GM12878 (cell line): ENCODE measurements around the gene VIPR2. TPM values are rescaled to one million over a fixed set of nuclear protein-coding genes. Genes with fewer than 3 reads are reported as not detected.

Source experiments
- ATAC-seq: fragments of 200-7000 bp; cut with Tn5 transposase; 3 replicates; pipeline ENCODE4 v1.9.1; 2020; ENCODE audit warnings: mild to moderate bottlenecking, moderate library complexity
- BruUV-seq: library from RNA; stranded (reverse); fragments of 400-500 nt; replicated peaks from 2 replicates; lab custom pipeline; 2021; lab: Mats Ljungman, UMichigan
- CTCF ChIA-PET: fragments of 300-600 bp; sonication (Branson Sonifier 250); formaldehyde crosslinking; extraction: SDS; loops from one replicate; lab custom pipeline; 2021; ENCODE audit warnings: inconsistent platforms; lab: Yijun Ruan, JAX
- POLR2A ChIA-PET: fragments of 350-600 bp; formaldehyde crosslinking; extraction: SDS; loops from one replicate; lab custom pipeline; 2021; ENCODE audit warnings: inconsistent platforms; lab: Charles Lee
- RAD21 ChIA-PET: fragments of 300-600 bp; sonication (Branson Sonifier 250); formaldehyde crosslinking; loops from one replicate; lab custom pipeline; 2023; ENCODE audit warnings: antibody characterized with exemption; ENCODE audit not compliant: unreplicated experiment; lab: Charles Lee
- SMC1A ChIA-PET: fragments of 300-600 bp; sonication (Branson Sonifier 250); formaldehyde crosslinking; loops from one replicate; lab custom pipeline; 2023; ENCODE audit not compliant: unreplicated experiment, uncharacterized antibody; lab: Charles Lee
- DNase-seq: peaks from one replicate; pipeline ENCODE4 v3.0.0-alpha.2; 2011; ENCODE audit warnings: low read depth, low spot score
- FAIRE-seq: peaks from 3 replicates; lab custom pipeline; 2011; peaks lifted over from hg19 to GRCh38; lab: Jason Lieb, UNC
- H2AFZ ChIP-seq: 2 replicates; pipeline ENCODE4 v1.6.0; 2011; ENCODE audit warnings: low read depth, low read length, control low read depth; ENCODE audit not compliant: control insufficient read depth
- H3K27ac ChIP-seq: 2 replicates; pipeline ENCODE4 v1.5.1; 2011; ENCODE audit warnings: control low read depth; ENCODE audit not compliant: control insufficient read depth, insufficient read depth
- H3K27me3 ChIP-seq, 2 experiments: replicated peaks in 1 of 2; 2 replicates each; pipeline versions ENCODE4 v1.6.0 to v1.6.1; 2011; ENCODE audit warnings: low read length in 1 of 2; ENCODE audit not compliant: control insufficient read depth in 2 of 2, insufficient read depth in 2 of 2
- H3K36me3 ChIP-seq, 2 experiments: 2 replicates each; pipeline ENCODE4 v1.5.1; 2011; ENCODE audit warnings: low read length in 1 of 2; ENCODE audit not compliant: control insufficient read depth in 2 of 2, insufficient read depth in 2 of 2
- H3K4me1 ChIP-seq: 2 replicates; pipeline ENCODE4 v1.6.1; 2011; ENCODE audit warnings: mild to moderate bottlenecking, low read length, moderate library complexity, mixed read lengths; ENCODE audit not compliant: control insufficient read depth, insufficient read depth
- H3K4me2 ChIP-seq: 2 replicates; pipeline ENCODE4 v1.6.0; 2011; ENCODE audit warnings: control low read depth; ENCODE audit not compliant: control insufficient read depth, insufficient read depth
- H3K4me3 ChIP-seq: fragments of 200-600 bp; sonication (generic); 2 replicates; pipeline ENCODE4 v1.5.1; 2016
- H3K79me2 ChIP-seq: 2 replicates; pipeline ENCODE4 v1.6.0; 2011; ENCODE audit warnings: low read length; ENCODE audit not compliant: control insufficient read depth, insufficient read depth
- H3K9ac ChIP-seq: 2 replicates; pipeline ENCODE4 v1.8.0; 2011; ENCODE audit warnings: low read length, control low read depth, mixed read lengths; ENCODE audit not compliant: control insufficient read depth, insufficient read depth
- H3K9me3 ChIP-seq: replicated peaks from 3 replicates; pipeline ENCODE4 v1.5.1; 2011; ENCODE audit warnings: mild to moderate bottlenecking, low read length; ENCODE audit not compliant: control insufficient read depth, insufficient read depth
- H4K20me1 ChIP-seq: 2 replicates; pipeline ENCODE4 v1.6.0; 2011; ENCODE audit not compliant: control insufficient read depth, insufficient read depth
- BACH1 ChIP-seq: fragments of 450-650 bp; IDR thresholded peaks from 2 replicates; pipeline ENCODE4 v1.6.1; 2017; ENCODE audit warnings: mild to moderate bottlenecking, borderline replicate concordance
- BHLHE40 ChIP-seq, 2 experiments: fragments of 450-650 bp in 1 of 2; IDR thresholded peaks; 2 replicates each; pipeline ENCODE4 v1.6.1; 2011 to 2017; ENCODE audit warnings: low read depth in 2 of 2, borderline replicate concordance in 1 of 2, improper control_type of control experiment in 1 of 2, low read length in 1 of 2, mild to moderate bottlenecking in 1 of 2
- CBFB ChIP-seq: IDR thresholded peaks from 2 replicates; pipeline ENCODE4 v1.6.1; 2016; ENCODE audit warnings: antibody characterized with exemption, low read depth
- EP300 ChIP-seq, 2 experiments: fragments of 150-350 bp in 1 of 2; IDR thresholded peaks; 2 replicates each; pipeline ENCODE4 v1.6.1; 2011 to 2012; ENCODE audit warnings: low read depth in 2 of 2, low read length in 2 of 2, borderline replicate concordance in 1 of 2, improper control_type of control experiment in 1 of 2, inconsistent platforms in 1 of 2; ENCODE audit not compliant: control insufficient read depth in 1 of 2
- HDAC6 ChIP-seq: fragments of 200-600 bp; sonication (generic); IDR thresholded peaks from one replicate; pipeline ENCODE4 v1.8.0; 2017; ENCODE audit warnings: antibody characterized with exemption; ENCODE audit not compliant: unreplicated experiment
- IRF5 ChIP-seq: fragments of 450-650 bp; IDR thresholded peaks from 2 replicates; pipeline ENCODE4 v1.6.1; 2017; ENCODE audit warnings: borderline replicate concordance
- MAX ChIP-seq: IDR thresholded peaks from 2 replicates; pipeline ENCODE4 v1.6.1; 2012; ENCODE audit warnings: low read depth, low read length, improper control_type of control experiment
- MYB ChIP-seq: fragments of 150-350 bp; IDR thresholded peaks from 2 replicates; pipeline ENCODE4 v1.6.1; 2014; ENCODE audit warnings: mild to moderate bottlenecking, low read depth, low read length, borderline replicate concordance
- NR2C2 ChIP-seq: IDR thresholded peaks from 2 replicates; pipeline ENCODE4 v1.6.1; 2011; ENCODE audit warnings: borderline replicate concordance, low read depth; ENCODE audit not compliant: control insufficient read depth, insufficient read length
- POU2F2 ChIP-seq: IDR thresholded peaks from 3 replicates; pipeline ENCODE4 v1.6.1; 2011; ENCODE audit warnings: low read depth, mild to moderate bottlenecking, low read length, borderline replicate concordance
- SIN3A ChIP-seq: IDR thresholded peaks from 2 replicates; pipeline ENCODE4 v1.6.1; 2012; ENCODE audit warnings: low read depth, low read length, improper control_type of control experiment
- TCF12 ChIP-seq: IDR thresholded peaks from 2 replicates; pipeline ENCODE4 v1.6.1; 2011; ENCODE audit warnings: low read depth, mild to moderate bottlenecking, low read length
- TCF3 ChIP-seq: IDR thresholded peaks from 2 replicates; pipeline ENCODE4 v1.6.1; 2012; ENCODE audit warnings: low read depth, mild to moderate bottlenecking, low read length, borderline replicate concordance; ENCODE audit not compliant: insufficient read depth
- WRNIP1 ChIP-seq: IDR thresholded peaks from 2 replicates; pipeline ENCODE4 v1.6.1; 2011; ENCODE audit warnings: low read depth, low read length, improper control_type of control experiment, borderline replicate concordance
- ZNF384 ChIP-seq: IDR thresholded peaks from 2 replicates; pipeline ENCODE4 v1.6.1; 2012; ENCODE audit warnings: low read depth, mild to moderate bottlenecking, low read length, improper control_type of control experiment, borderline replicate concordance
- WGBS: methylation state at CpG from one replicate; pipeline ENCODE4 v1.1.6; 2016; ENCODE audit warnings: low lambda C conversion rate; ENCODE audit not compliant: insufficient replicate concordance, insufficient coverage; ENCODE audit errors: missing lambda C conversion rate; 5-methylcytosine and 5-hydroxymethylcytosine counted together
- in situ Hi-C: fragments of 300-500 bp; cut with MboI; formaldehyde crosslinking; loops from 9 replicates; pipeline ENCODE4 v1.14.3; 2018; ENCODE audit warnings: mixed read lengths
- intact Hi-C: fragments of 100-400 bp; cut with micrococcal nuclease; formaldehyde crosslinking; loops from one replicate; pipeline ENCODE4 v1.14.2; 2022; ENCODE audit not compliant: unreplicated experiment
- polyA plus RNA-seq, 11 experiments: library from polyadenylated mRNA; depleted of rRNA in 4 of 11; unstranded in 6 of 11; stranded (reverse) in 5 of 11; fragments of >200 nt; fragmentation: Nextera tagmentation in 4 of 11; fragmentation: Illumina TruSeq in 1 of 11; extraction: Ambion mirVana in 4 of 11; extraction: Trizol in 1 of 11; gene quantifications; 1 replicate in 1 of 11; 2 replicates in 10 of 11; pipeline versions ENCODE4 v1.2.1 to v1.2.3, GENCODE V29; 2011 to 2016; ENCODE audit warnings: inconsistent platforms in 2 of 11, missing spikeins in 2 of 11, low read depth in 1 of 11
- total RNA-seq, 4 experiments: library from RNA; depleted of rRNA in 3 of 4; stranded (reverse); fragments of >200 nt in 3 of 4; fragmentation: Illumina TruSeq in 1 of 4; extraction: Trizol in 1 of 4; gene quantifications; 2 replicates each; pipeline versions ENCODE4 v1.2.1 to v1.2.3, GENCODE V29; 2013 to 2021
- TF ChIP-seq, protein P1 (sequence below): IDR thresholded peaks from 2 replicates; pipeline ENCODE4 v1.6.1; 2011; ENCODE audit warnings: borderline replicate concordance, low read depth, mild to moderate bottlenecking, moderate library complexity, low read length; ENCODE audit not compliant: insufficient read depth, poor library complexity, severe bottlenecking
- TF ChIP-seq, protein P2 (sequence below): fragments of 450-650 bp; IDR thresholded peaks from 2 replicates; pipeline ENCODE4 v1.6.1; 2016; ENCODE audit warnings: mild to moderate bottlenecking

VIPR2 gene
- total and polyA plus RNA-seq, 10 of the 15 experiments (the other 5 are each of a cell fraction or from before 2014, with no cell fraction given) = not detected

DNA sequence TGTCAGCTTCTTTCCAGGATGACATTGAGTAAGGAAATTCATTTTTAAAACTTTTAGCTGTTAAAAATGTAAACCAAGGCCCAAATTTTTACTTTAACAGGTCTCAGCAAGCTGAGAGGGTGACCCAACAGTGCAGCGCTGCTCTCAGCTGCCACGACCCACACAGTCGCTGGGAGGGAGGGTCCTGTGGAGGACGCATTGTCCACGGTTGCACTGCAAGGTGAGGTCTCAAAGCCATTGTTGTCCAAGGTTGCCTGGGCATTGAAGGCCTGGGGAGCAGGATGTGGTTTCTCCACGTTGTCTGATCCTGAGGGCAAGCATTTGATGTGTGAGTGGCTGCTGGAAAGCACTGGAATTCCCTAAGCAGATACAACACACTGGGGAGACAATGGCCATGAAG lies 15.1 kb upstream of the VIPR2 start:
- no peaks in the 10 kb centered on the region for H3K27me3 ChIP-seq
- DNase-seq (no peak), FAIRE-seq (no peak)
- H3K4me3 ChIP-seq = no peak overlapping the region
- no peak overlapping the region for H3K9ac ChIP-seq
- no peaks in the 10 kb centered on the region for H3K79me2 ChIP-seq
- no peaks in the 10 kb centered on the region for H4K20me1 ChIP-seq
- ChIA-PET SMC1A (no interaction called here), POLR2A (no interaction called here), CTCF (no interaction called here)
- intact Hi-C loops = no loop called here
- no peak overlapping the region for H2AFZ ChIP-seq
- TF ChIP-seq ZNF384 (no peak), WRNIP1 (no peak), TCF12 (no peak), BHLHE40 (IDR thresholded peaks at IDR 0.05; ENCODE audit: borderline replicate concordance in 1 of 2, low read depth in 2 of 2, low read length in 1 of 2) (no peak), NR2C2 (no peak), EP300 (IDR thresholded peaks at IDR 0.05; ENCODE audit: borderline replicate concordance in 1 of 2, control insufficient read depth in 1 of 2, low read depth in 2 of 2, low read length in 2 of 2) (no peak), MAX (no peak), BACH1 (no peak), CBFB (no peak), IRF5 (no peak), HDAC6 (no peak), SIN3A (no peak), MYB (no peak), TCF3 (no peak), POU2F2 (no peak)
- TF ChIP-seq, protein P1, sequence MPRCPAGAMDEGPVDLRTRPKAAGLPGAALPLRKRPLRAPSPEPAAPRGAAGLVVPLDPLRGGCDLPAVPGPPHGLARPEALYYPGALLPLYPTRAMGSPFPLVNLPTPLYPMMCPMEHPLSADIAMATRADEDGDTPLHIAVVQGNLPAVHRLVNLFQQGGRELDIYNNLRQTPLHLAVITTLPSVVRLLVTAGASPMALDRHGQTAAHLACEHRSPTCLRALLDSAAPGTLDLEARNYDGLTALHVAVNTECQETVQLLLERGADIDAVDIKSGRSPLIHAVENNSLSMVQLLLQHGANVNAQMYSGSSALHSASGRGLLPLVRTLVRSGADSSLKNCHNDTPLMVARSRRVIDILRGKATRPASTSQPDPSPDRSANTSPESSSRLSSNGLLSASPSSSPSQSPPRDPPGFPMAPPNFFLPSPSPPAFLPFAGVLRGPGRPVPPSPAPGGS = no peak
- TF ChIP-seq, protein P2, sequence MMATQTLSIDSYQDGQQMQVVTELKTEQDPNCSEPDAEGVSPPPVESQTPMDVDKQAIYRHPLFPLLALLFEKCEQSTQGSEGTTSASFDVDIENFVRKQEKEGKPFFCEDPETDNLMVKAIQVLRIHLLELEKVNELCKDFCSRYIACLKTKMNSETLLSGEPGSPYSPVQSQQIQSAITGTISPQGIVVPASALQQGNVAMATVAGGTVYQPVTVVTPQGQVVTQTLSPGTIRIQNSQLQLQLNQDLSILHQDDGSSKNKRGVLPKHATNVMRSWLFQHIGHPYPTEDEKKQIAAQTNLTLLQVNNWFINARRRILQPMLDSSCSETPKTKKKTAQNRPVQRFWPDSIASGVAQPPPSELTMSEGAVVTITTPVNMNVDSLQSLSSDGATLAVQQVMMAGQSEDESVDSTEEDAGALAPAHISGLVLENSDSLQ = no peak
- TF ChIP-seq, all 136 proteins: peak for 0
- Histone ChIP-seq H3K36me3 (no peaks in the 10 kb centered on the region), H3K27ac (no peak overlapping the region), H3K4me1 (no peaks in the 10 kb centered on the region), H3K9me3 (no peaks in the 10 kb centered on the region), H3K4me2 (no peak overlapping the region)
- no TSS peak for BruUV-seq
- in situ Hi-C loops = no loop called here
- WGBS = 31% methylated on average over 6 of the region's 6 CpGs
- RAD21 ChIA-PET = no interaction called here
- no peak for ATAC-seq
